B cell (primary cell): Measurements from ENCODE around the gene RGS6. TPM values are rescaled to one million over a fixed set of nuclear protein-coding genes. Genes with fewer than 3 reads are reported as not detected.

Experiments used
- ATAC-seq: fragments of 200-7000 bp; cut with Tn5 transposase; one replicate; pipeline ENCODE4 v1.10.0; 2021; ENCODE audit warnings: low read depth, mild to moderate bottlenecking, moderate number of reproducible peaks, moderate library complexity
- CTCF ChIA-PET: fragments of 350-600 bp; sonication (Branson Sonifier 250); formaldehyde crosslinking; loops from one replicate; lab custom pipeline; 2021; ENCODE audit warnings: antibody characterized with exemption, inconsistent platforms; lab: Charles Lee
- POLR2A ChIA-PET: fragments of 350-600 bp; sonication (Branson Sonifier 250); formaldehyde crosslinking; loops from one replicate; lab custom pipeline; 2021; ENCODE audit warnings: antibody characterized with exemption; lab: Charles Lee
- DNase-seq: peaks from one replicate; pipeline ENCODE4 v3.0.0; 2013
- H2AFZ ChIP-seq: 2 replicates; pipeline ENCODE4 v1.6.1; 2012; ENCODE audit warnings: mild to moderate bottlenecking, low read depth, low read length; ENCODE audit not compliant: insufficient read depth, poor library complexity, severe bottlenecking
- H3K27ac ChIP-seq, 2 donors: 1 replicate in 1 of 2; 2 replicates in 1 of 2; pipeline ENCODE4 v1.5.1; 2012 to 2013; ENCODE audit warnings: low read length in 2 of 2, mild to moderate bottlenecking in 2 of 2, moderate library complexity in 1 of 2
- H3K27me3 ChIP-seq, 4 experiments: fragments of 200-600 bp in 1 of 4; sonication (generic) in 1 of 4; replicated peaks in 1 of 4; 1 replicate in 2 of 4; 2 replicates in 2 of 4; pipeline versions ENCODE4 v1.6.1 to v1.7.0; 2013 to 2016; ENCODE audit warnings: low read length in 3 of 4, mild to moderate bottlenecking in 2 of 4, mixed read lengths in 1 of 4, moderate library complexity in 1 of 4; ENCODE audit not compliant: insufficient read depth in 4 of 4, control insufficient read depth in 3 of 4; ENCODE audit errors: control extremely low read depth in 1 of 4
- H3K36me3 ChIP-seq, 2 experiments: replicated peaks in 1 of 2; 1 replicate in 1 of 2; 2 replicates in 1 of 2; pipeline versions ENCODE4 v1.6.1 to v1.7.1; 2013; ENCODE audit warnings: low read length in 1 of 2; ENCODE audit not compliant: insufficient read depth in 2 of 2, control insufficient read depth in 1 of 2; ENCODE audit errors: control extremely low read depth in 1 of 2, extremely low read depth in 1 of 2
- H3K4me1 ChIP-seq, 2 donors: fragments of 200-600 bp in 1 of 2; sonication (generic) in 1 of 2; 1 replicate in 1 of 2; 2 replicates in 1 of 2; pipeline versions ENCODE4 v1.5.1 to v1.6.1; 2013 to 2017; ENCODE audit warnings: low read length in 2 of 2; ENCODE audit not compliant: control insufficient read depth in 2 of 2, insufficient read depth in 2 of 2
- H3K4me2 ChIP-seq: replicated peaks from 2 replicates; pipeline ENCODE3; 2012; ENCODE audit warnings: mild to moderate bottlenecking, low read depth, low read length; ENCODE audit not compliant: poor library complexity, severe bottlenecking
- H3K4me3 ChIP-seq, 5 experiments: fragments of 200-600 bp in 1 of 5; sonication (generic) in 1 of 5; 1 replicate in 3 of 5; 2 replicates in 2 of 5; pipeline versions ENCODE4 v1.5.1 to v1.7.0; 2011 to 2016; ENCODE audit warnings: low read length in 4 of 5, mild to moderate bottlenecking in 4 of 5, low read depth in 2 of 5, control low read depth in 1 of 5, moderate library complexity in 1 of 5; ENCODE audit not compliant: insufficient read depth in 1 of 5; ENCODE audit errors: control extremely low read depth in 1 of 5, extremely low read depth in 1 of 5
- H3K79me2 ChIP-seq: fragments of 200-600 bp; sonication (generic); one replicate; pipeline ENCODE4 v1.6.0; 2016; ENCODE audit warnings: low read length; ENCODE audit not compliant: control insufficient read depth, insufficient read depth
- H3K9ac ChIP-seq: fragments of 200-600 bp; sonication (generic); 2 replicates; pipeline ENCODE4 v1.6.1; 2017; ENCODE audit warnings: mild to moderate bottlenecking, low read length, moderate library complexity
- H3K9me3 ChIP-seq, 3 donors: one replicate each; pipeline versions ENCODE4 v1.6.1 to v1.7.1; 2013; ENCODE audit warnings: low read length in 2 of 3; ENCODE audit not compliant: control insufficient read depth in 2 of 3, insufficient read depth in 1 of 3; ENCODE audit errors: control extremely low read depth in 1 of 3
- H4K20me1 ChIP-seq: 2 replicates; pipeline ENCODE4 v1.6.0; 2012; ENCODE audit warnings: mild to moderate bottlenecking, low read length; ENCODE audit not compliant: insufficient read depth, control insufficient read depth, poor library complexity, severe bottlenecking
- H3K27ac Mint-ChIP-seq: one replicate; pipeline ENCODE4 v1.8.0; 2021; ENCODE audit warnings: mixed read lengths
- H3K27me3 Mint-ChIP-seq: one replicate; pipeline ENCODE4 v1.8.0; 2021; ENCODE audit warnings: mixed read lengths
- H3K4me1 Mint-ChIP-seq: one replicate; pipeline ENCODE4 v1.8.0; 2021; ENCODE audit warnings: mixed read lengths
- H3K4me3 Mint-ChIP-seq: one replicate; pipeline ENCODE4 v1.8.0; 2021; ENCODE audit warnings: mixed read lengths
- H3K9me3 Mint-ChIP-seq: one replicate; pipeline ENCODE4 v1.8.0; 2022; ENCODE audit warnings: mixed read lengths; ENCODE audit not compliant: insufficient read depth
- CTCF ChIP-seq: fragments of 200-600 bp; IDR thresholded peaks from one replicate; pipeline ENCODE4 v1.8.0; 2022; ENCODE audit warnings: antibody characterized with exemption, mild to moderate bottlenecking
- EZH2 ChIP-seq: IDR thresholded peaks from 2 replicates; pipeline ENCODE4 v1.6.1; 2012; ENCODE audit warnings: borderline replicate concordance, low read depth, mild to moderate bottlenecking, moderate library complexity, low read length; ENCODE audit not compliant: insufficient read depth, poor library complexity, severe bottlenecking
- WGBS: methylation state at CpG from one replicate; pipeline ENCODE4 v1.1.5; 2013; ENCODE audit warnings: missing lambda C conversion rate; ENCODE audit not compliant: insufficient coverage; 5-methylcytosine and 5-hydroxymethylcytosine counted together
- intact Hi-C: fragments of 100-400 bp; cut with micrococcal nuclease; formaldehyde crosslinking; loops from one replicate; pipeline ENCODE4 v1.10.0; 2022
- polyA plus RNA-seq: library from polyadenylated mRNA; depleted of rRNA; stranded (reverse); fragments of >200 nt; gene quantifications from 2 replicates; pipeline ENCODE4 v1.2.3, GENCODE V29; 2012
- total RNA-seq, 2 donors: library from RNA; stranded (reverse); fragments of 120-200 nt in 1 of 2; gene quantifications; 1 replicate in 1 of 2; 2 replicates in 1 of 2; pipeline versions ENCODE4 v1.2.3 to v1.2.4, GENCODE V29; 2013 to 2022

Gene RGS6
- total and polyA plus RNA-seq, 2 donors (not counting 1 experiment from before 2014, with no cell fraction given) = 0.07 TPM; not detected in 1

GRCh38 chr14:72120315-72120714 lies 188.1 kb downstream of the RGS6 start:
- intact Hi-C loops = no loop called here
- no CpG with 5 or more reads among the region's 3 CpGs for WGBS
- H3K27me3 ChIP-seq = no peaks in the 10 kb centered on the region

GRCh38 chr14:72123755-72124154 lies 191.5 kb downstream of the RGS6 start:
- ATAC-seq (no peak), DNase-seq (no peak)
- Histone ChIP-seq H3K27ac (no peak overlapping the region), H3K79me2 (no peaks in the 10 kb centered on the region), H3K9me3 (no peaks in the 10 kb centered on the region), H3K4me1 (no peaks in the 10 kb centered on the region), H3K4me3 (no peak overlapping the region), H4K20me1 (no peaks in the 10 kb centered on the region), H2AFZ (no peak overlapping the region), H3K4me2 (no peak overlapping the region), H3K9ac (no peak overlapping the region), H3K36me3 (no peaks in the 10 kb centered on the region), H3K27me3 (peaks cover 0 to 10% (median 4%) of the 10 kb centered on the region in 4 experiments)
- ChIA-PET CTCF (no interaction called here), POLR2A (no interaction called here)
- Mint-ChIP-seq H3K4me3 (no peak overlapping the region), H3K9me3 (no peaks in the 10 kb centered on the region), H3K4me1 (no peaks in the 10 kb centered on the region), H3K27me3 (peaks cover 18% of the 10 kb centered on the region), H3K27ac (no peak overlapping the region)
- WGBS = no CpG with 5 or more reads among the region's 3 CpGs
- intact Hi-C loops = no loop called here
- no peak for TF ChIP-seq EZH2

More at GRCh38 chr14:72120315-72120714, 188.1 kb downstream of the RGS6 start:
- no peak overlapping the region for H2AFZ ChIP-seq
- Mint-ChIP-seq H3K9me3 (no peaks in the 10 kb centered on the region), H3K27ac (no peak overlapping the region), H3K27me3 (peaks cover 10% of the 10 kb centered on the region), H3K4me1 (no peaks in the 10 kb centered on the region), H3K4me3 (no peak overlapping the region)
- no peaks in the 10 kb centered on the region for H3K79me2 ChIP-seq
- H3K36me3 ChIP-seq = no peaks in the 10 kb centered on the region
- H3K27ac ChIP-seq = no peak overlapping the region
- H3K4me2 ChIP-seq = no peak overlapping the region
- no peaks in the 10 kb centered on the region for H4K20me1 ChIP-seq
- TF ChIP-seq EZH2 = no peak
- no peak for TF ChIP-seq CTCF
- no peak overlapping the region for H3K4me3 ChIP-seq
- ATAC-seq (no peak), DNase-seq (no peak)
- no peaks in the 10 kb centered on the region for H3K9me3 ChIP-seq
- H3K9ac ChIP-seq = no peak overlapping the region
- POLR2A ChIA-PET = no interaction called here
- CTCF ChIA-PET = no interaction called here
- H3K4me1 ChIP-seq = no peaks in the 10 kb centered on the region
